ENCODE results near the gene KLK6.

Gene KLK6

DNA sequence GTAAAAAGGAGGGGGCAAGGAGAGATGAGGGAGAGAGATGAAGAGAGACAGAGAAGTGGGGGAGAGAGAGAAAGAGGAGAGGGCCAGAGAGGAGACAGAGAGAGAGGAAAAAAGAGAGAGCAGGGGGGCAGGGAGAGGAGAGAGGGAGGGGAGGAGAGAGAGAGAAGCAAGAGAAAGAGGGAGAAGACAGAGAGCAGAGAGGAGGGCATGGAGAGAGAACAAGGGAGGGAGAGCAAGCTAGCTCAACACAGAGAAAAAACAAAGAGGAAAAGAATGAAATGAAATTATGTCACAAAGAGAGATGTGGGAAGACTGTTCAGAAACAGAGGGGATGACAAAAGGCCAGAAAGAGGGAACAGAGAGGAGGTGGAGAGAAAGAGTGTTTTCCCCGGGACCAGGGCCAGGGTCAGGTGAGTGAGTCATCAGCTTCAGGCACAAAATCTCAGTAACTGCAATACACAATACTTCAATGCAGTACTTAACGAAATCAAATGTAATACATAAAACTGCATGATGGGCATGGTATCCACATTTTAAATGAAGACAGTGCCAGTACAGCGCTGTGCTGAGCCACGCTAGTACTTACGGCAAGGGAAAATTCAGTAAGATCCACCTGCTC, 9.5 kb upstream of the KLK6 start:
- ATAC-seq (ENCODE audit: low read depth) (peak; percentile 43; the same call in 1 of the 3 replicates), DNase-seq (ENCODE audit: low spot score) (no peak)
- Histone ChIP-seq H3K4me1 (ENCODE audit: insufficient read depth, poor library complexity, severe bottlenecking) (peaks cover 11% of the 10 kb centered on the region), H3K9me3 (ENCODE audit: severe bottlenecking) (no peaks in the 10 kb centered on the region), H3K36me3 (ENCODE audit: low read depth) (no peaks in the 10 kb centered on the region), H3K27me3 (ENCODE audit: insufficient read depth, poor library complexity, severe bottlenecking) (no peaks in the 10 kb centered on the region), H3K4me3 (ENCODE audit: severe bottlenecking) (no peak overlapping the region), H3K27ac (ENCODE audit: poor library complexity, severe bottlenecking) (no peak overlapping the region)
- TF ChIP-seq, protein P1, sequence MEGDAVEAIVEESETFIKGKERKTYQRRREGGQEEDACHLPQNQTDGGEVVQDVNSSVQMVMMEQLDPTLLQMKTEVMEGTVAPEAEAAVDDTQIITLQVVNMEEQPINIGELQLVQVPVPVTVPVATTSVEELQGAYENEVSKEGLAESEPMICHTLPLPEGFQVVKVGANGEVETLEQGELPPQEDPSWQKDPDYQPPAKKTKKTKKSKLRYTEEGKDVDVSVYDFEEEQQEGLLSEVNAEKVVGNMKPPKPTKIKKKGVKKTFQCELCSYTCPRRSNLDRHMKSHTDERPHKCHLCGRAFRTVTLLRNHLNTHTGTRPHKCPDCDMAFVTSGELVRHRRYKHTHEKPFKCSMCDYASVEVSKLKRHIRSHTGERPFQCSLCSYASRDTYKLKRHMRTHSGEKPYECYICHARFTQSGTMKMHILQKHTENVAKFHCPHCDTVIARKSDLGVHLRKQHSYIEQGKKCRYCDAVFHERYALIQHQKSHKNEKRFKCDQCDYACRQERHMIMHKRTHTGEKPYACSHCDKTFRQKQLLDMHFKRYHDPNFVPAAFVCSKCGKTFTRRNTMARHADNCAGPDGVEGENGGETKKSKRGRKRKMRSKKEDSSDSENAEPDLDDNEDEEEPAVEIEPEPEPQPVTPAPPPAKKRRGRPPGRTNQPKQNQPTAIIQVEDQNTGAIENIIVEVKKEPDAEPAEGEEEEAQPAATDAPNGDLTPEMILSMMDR (IDR thresholded peaks at IDR 0.05; ENCODE audit: poor library complexity, severe bottlenecking) = no peak

DNA sequence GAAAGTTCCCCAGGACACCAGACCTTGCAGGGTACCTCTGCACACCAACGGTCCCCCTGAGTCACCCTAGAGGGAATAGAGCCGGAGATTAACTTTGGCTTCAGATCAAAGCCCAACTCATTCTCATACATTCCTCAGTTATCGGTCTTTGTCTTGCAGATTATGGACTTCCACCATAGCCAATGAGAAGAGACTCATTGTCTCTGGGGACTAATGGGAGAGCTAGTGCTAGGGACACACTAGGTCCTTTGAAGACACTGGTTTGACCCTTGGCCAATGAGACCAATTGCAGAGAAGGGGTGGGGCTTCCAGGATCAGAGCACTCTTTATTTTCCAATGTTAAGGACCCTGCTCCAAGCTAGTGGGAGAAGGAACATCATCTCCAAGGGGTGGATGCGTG, 8.2 kb upstream of the KLK6 start:
- no peak for DNase-seq (ENCODE audit: low spot score)
- Histone ChIP-seq H3K27me3 (ENCODE audit: insufficient read depth, poor library complexity, severe bottlenecking) (no peaks in the 10 kb centered on the region), H3K4me1 (ENCODE audit: insufficient read depth, poor library complexity, severe bottlenecking) (peaks cover 11% of the 10 kb centered on the region), H3K4me3 (ENCODE audit: severe bottlenecking) (no peak overlapping the region), H3K9me3 (ENCODE audit: severe bottlenecking) (no peaks in the 10 kb centered on the region), H3K36me3 (ENCODE audit: low read depth) (no peaks in the 10 kb centered on the region), H3K27ac (ENCODE audit: poor library complexity, severe bottlenecking) (no peak overlapping the region)
- TF ChIP-seq, protein P1 (IDR thresholded peaks at IDR 0.05; ENCODE audit: poor library complexity, severe bottlenecking) = no peak
- ATAC-seq (ENCODE audit: low read depth) = no peak

DNA sequence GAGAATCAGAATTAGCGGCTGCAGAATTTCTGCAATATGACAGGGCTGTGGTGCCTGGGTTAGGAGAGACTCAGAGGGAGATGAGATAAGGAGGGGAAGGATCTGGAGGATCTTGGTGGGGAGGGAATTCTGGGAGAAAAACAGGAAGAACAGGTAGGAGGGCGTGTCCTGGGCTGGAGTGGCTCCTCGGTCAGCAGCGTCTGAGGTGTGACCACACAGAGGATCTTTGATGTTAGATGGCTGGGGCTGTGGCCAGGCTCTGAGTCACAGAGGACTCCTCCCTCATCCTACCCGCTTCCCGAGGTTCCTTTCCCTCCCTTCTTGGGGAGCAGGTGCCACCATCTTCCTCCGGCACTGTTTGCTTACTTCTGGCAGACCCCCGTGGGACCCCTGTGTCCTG, 6.4 kb upstream of the KLK6 start:
- ATAC-seq (ENCODE audit: low read depth) = peak; percentile 94
- Histone ChIP-seq H3K27ac (ENCODE audit: poor library complexity, severe bottlenecking) (no peak overlapping the region), H3K4me3 (ENCODE audit: severe bottlenecking) (no peak overlapping the region), H3K27me3 (ENCODE audit: insufficient read depth, poor library complexity, severe bottlenecking) (no peaks in the 10 kb centered on the region), H3K4me1 (ENCODE audit: insufficient read depth, poor library complexity, severe bottlenecking) (peaks cover 11% of the 10 kb centered on the region), H3K9me3 (ENCODE audit: severe bottlenecking) (no peaks in the 10 kb centered on the region), H3K36me3 (ENCODE audit: low read depth) (no peaks in the 10 kb centered on the region)
- DNase-seq (ENCODE audit: low spot score) = peak; percentile 84
- TF ChIP-seq, protein P1 (IDR thresholded peaks at IDR 0.05; ENCODE audit: poor library complexity, severe bottlenecking) = no peak

DNA sequence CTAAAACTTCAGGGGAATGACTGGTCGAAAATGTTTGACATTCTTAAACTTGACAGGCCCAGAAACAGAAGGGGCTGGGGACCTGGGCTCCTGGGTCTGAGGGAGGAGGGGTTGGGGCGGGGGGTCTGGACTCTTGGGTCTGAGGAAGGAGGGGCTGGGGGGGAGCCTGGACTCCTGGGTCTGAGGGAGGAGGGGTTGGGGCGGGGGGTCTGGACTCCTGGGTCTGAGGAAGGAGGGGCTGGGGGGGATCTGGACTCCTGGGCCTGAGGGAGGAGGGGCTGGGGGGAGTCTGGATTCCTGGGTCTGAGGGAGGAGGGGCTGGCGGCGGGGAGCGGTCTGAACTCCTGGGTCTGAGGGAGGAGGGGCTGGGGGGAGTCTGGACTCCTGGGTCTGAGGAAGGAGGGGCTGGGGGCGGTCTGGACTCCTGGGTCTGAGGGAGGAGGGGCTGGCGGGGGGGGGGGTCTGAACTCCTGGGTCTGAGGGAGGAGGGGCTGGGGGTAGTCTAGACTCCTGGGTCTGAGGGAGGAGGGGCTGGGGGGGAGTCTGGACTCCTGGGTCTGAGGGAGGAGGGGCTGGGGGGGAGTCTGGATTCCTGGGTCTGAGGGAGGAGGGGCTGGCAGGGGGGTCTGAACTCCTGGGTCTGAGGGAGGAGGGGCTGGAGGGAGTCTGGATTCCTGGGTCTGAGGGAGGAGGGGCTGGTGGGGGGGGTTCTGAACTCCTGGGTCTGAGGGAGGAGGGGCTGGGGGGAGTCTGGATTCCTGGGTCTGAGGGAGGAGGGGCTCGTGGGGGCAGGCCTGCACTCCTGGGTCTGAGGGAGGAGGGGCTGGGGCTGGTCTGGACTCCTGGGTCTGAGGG, 5.5 kb upstream of the KLK6 start:
- TF ChIP-seq, protein P1 (IDR thresholded peaks at IDR 0.05; ENCODE audit: poor library complexity, severe bottlenecking) = no peak
- Histone ChIP-seq H3K27me3 (ENCODE audit: insufficient read depth, poor library complexity, severe bottlenecking) (no peaks in the 10 kb centered on the region), H3K4me3 (ENCODE audit: severe bottlenecking) (no peak overlapping the region), H3K36me3 (ENCODE audit: low read depth) (no peaks in the 10 kb centered on the region), H3K4me1 (ENCODE audit: insufficient read depth, poor library complexity, severe bottlenecking) (peaks cover 11% of the 10 kb centered on the region), H3K9me3 (ENCODE audit: severe bottlenecking) (no peaks in the 10 kb centered on the region), H3K27ac (ENCODE audit: poor library complexity, severe bottlenecking) (no peak overlapping the region)
- DNase-seq (ENCODE audit: low spot score) (no peak), ATAC-seq (ENCODE audit: low read depth) (no peak)

All from RWPE2 (cell line).